Posterior vena cava (tissue), 2 donors: ENCODE measurements around the gene PCCA. TPM values are rescaled to one million over a fixed set of nuclear protein-coding genes. Genes with fewer than 3 reads are reported as not detected.
"Not testable (repeated sequence)": the region's sequence is repeated elsewhere in the genome, so short reads cannot be mapped to it uniquely, and the experiment has no call there.

Experiments used
- DNase-seq: peaks from one replicate; pipeline ENCODE4 v3.0.0-alpha.2; 2020; ENCODE audit warnings: low spot score
- intact Hi-C, 2 donors: fragments of 100-400 bp; cut with DNase I; formaldehyde crosslinking; loops; one replicate each; pipeline versions ENCODE4 v1.14.1 to v1.14.2; 2022 to 2023
- total RNA-seq, 2 donors: library from RNA; stranded (reverse); fragmentation: NEBNext Ultra II Directional; extraction: Animal tissue kit (Norgen Biotek cat#: 25700); gene quantifications; one replicate each; pipeline ENCODE4 v1.2.1, GENCODE V29; 2021
- donor health status: DM: yes; HTN: yes; CAD: no.
- donor health status: DM: yes; HTN: yes; CAD: no.

The PCCA gene
- total RNA-seq, 2 donors from 2014 or later, result 32.0 to 34.5 TPM

- intact Hi-C loops, result loop anchor here (5.0 to 10.0 kb wide), 4 partner anchors 276 to 856 kb away; no protein-coding TSS in a partner anchor
- DNase-seq, result no peak
These were observed 421.5 kb downstream of the PCCA start for GRCh38 chr13:100510208-100510957.

GRCh38 chr13:100511466-100511865 lies 422.6 kb downstream of the PCCA start:
- DNase-seq, result no peak
- intact Hi-C loops, result loop anchor here (5.0 to 10.0 kb wide), 4 partner anchors 277 to 857 kb away; no protein-coding TSS in a partner anchor

GRCh38 chr13:100512422-100512821 lies 423.5 kb downstream of the PCCA start:
- intact Hi-C loops, result loop anchor here (5.0 to 10.0 kb wide), 4 partner anchors 278 to 858 kb away; no protein-coding TSS in a partner anchor
- no peak for DNase-seq

GRCh38 chr13:100513171-100513570 lies 424.3 kb downstream of the PCCA start:
- no peak for DNase-seq
- intact Hi-C loops, result loop anchor here (5.0 to 10.0 kb wide), 4 partner anchors 278 to 858 kb away; no protein-coding TSS in a partner anchor

DNA sequence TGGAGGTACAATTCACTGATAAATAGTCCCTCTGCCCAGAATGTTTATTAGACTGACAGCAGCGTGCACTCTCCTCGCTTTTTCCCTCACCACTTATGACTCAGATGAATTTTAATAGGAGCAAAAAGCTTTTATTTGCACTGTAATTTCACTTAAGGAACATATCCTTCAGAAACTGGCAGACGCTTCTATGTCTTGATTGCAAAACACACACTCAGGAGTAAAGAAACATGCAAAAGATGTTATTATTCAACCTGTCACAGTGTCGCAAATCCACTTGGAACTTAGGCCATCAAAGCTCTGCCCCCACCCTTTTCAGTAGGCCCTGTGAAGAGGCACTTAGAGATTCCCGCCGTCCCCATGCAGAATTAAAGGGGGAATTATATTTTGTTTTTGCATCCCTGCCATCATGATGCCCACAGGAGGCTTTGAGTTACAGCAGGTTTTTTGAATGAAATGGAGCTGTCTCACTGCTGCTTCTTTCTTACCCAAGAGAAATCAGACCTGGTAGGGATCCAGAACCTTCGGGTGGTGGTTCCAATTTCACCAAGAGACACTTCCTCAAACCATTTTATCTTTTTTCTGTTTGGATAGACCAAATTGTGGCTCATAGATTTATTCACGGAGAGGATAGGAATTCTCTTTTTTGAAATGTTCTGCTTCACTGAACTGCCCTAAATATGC lies 425.2 kb downstream of the PCCA start:
- DNase-seq, result no peak
- intact Hi-C loops, result loop anchor here (5.0 to 10.0 kb wide), 4 partner anchors 279 to 859 kb away; no protein-coding TSS in a partner anchor

GRCh38 chr13:100514788-100515409 lies 426.0 kb downstream of the PCCA start:
- DNase-seq, result peak; percentile 93
- intact Hi-C loops, result loop anchor here (5.0 to 10.0 kb wide), 5 partner anchors 280 to 860 kb away; no protein-coding TSS in a partner anchor

DNA sequence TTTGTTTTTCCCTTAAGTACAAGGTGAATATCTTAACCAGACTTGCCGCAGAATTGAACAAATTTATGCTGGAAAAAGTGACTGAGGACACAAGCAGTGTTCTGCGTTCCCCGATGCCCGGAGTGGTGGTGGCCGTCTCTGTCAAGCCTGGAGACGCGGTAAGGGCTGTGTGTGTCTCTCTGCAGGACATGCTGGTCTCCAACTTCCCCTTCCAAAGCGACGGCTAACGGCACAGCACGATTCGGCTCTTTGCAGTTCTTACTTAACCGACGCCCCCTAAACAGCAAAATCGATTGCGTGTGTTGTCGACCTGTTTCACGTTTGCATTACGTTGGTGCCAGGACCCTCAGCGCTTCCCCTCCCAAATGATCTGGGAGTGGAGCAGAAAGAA lies 426.5 kb downstream of the PCCA start:
- intact Hi-C loops, result loop anchor here (5.0 to 10.0 kb wide), 4 partner anchors 281 to 861 kb away; no protein-coding TSS in a partner anchor

GRCh38 chr13:100517135-100517534 lies 428.2 kb downstream of the PCCA start:
- DNase-seq, result no peak
- intact Hi-C loops, result loop anchor here (5.0 to 10.0 kb wide), 4 partner anchors 282 to 862 kb away; no protein-coding TSS in a partner anchor

More for the DNA sequence above, 426.5 kb downstream of the PCCA start:
- no peak for DNase-seq

DNA sequence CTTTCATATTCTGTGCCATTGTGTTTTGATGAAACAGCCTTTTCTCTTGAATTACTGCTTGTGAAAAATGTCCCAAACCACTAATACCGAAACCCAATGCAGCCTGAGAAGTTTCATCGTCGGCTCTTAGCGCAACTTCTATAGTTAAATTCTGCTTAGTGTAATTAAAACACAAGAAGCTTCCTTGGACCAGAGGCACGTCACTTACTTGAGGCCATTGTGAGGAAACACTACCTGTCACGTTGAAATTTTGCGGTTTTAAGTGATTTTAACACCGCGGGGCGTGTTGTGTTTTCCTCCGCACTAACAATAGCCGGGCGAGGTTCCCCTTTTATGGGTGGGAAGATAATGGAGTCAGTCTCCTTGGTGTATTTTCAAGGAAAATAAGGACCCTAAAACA lies 428.8 kb downstream of the PCCA start:
- intact Hi-C loops, result loop anchor here (5.0 to 10.0 kb wide), 4 partner anchors 283 to 863 kb away; no protein-coding TSS in a partner anchor
- DNase-seq, result no peak

DNA sequence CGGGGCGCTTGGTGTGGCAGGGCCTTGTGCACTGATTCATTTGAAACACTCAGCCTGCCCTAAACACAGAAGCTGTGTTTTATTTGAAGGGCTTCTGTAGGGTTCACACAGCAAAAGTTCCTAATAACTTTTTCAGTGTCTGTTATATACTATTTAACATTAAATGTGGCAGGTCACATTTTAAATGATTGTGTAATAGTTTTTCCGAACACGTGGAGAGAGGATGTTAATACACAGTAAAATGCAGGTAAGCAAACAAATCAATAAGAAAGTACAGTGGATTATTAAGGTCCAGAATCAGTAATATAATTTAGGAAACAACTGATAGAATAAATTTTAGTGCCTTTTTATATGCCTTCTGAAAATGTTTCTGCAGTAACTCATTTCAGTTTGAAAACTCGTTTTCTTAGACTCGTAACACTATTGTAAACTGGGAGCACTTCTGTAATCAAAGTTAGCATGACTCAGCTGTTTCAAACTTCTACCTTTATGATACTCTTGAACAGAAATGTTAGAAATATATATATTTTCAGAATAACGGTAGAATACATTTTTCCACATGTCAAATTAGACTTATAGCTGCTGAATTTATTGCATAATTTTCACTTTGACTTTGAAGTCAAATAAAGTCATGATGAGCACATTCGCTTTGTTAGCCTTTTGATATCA lies 429.6 kb downstream of the PCCA start:
- no peak for DNase-seq
- intact Hi-C loops, result loop anchor here (5.0 to 10.0 kb wide), 4 partner anchors 284 to 864 kb away; no protein-coding TSS in a partner anchor

- DNase-seq, result no peak
- intact Hi-C loops, result loop anchor here (5.0 to 10.0 kb wide), 4 partner anchors 285 to 865 kb away; no protein-coding TSS in a partner anchor
These were observed 430.7 kb downstream of the PCCA start for GRCh38 chr13:100519626-100520025.

GRCh38 chr13:100520936-100521850 lies 432.3 kb downstream of the PCCA start:
- no peak for DNase-seq
- intact Hi-C loops, result no loop called here

GRCh38 chr13:100521851-100522617 lies 433.1 kb downstream of the PCCA start:
- intact Hi-C loops, result no loop called here
- DNase-seq, result no peak

GRCh38 chr13:100522618-100523309 lies 433.9 kb downstream of the PCCA start:
- intact Hi-C loops, result no loop called here
- DNase-seq, result no peak

DNA sequence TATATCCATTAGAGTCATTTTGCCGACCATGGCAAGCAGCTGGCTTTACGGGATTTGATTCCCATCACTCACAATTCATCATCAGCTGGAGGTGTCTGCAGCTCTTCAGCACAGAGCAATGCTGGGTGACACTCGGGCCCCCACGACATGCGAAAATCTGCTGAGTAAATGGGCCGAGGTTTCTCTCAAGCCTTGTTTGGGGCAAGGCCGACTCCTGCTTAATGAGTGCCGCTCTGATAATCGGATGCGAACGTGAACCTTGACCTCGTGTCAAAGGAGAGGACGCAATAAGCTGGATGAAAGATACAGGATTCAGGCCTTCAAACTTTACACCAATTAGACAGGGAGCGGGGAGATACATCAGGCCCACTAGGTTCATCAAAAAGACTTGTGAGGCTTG lies 434.5 kb downstream of the PCCA start:
- intact Hi-C loops, result no loop called here
- no peak for DNase-seq

- no peak for DNase-seq
- intact Hi-C loops, result no loop called here
These were observed 435.1 kb downstream of the PCCA start for GRCh38 chr13:100523981-100524386.

DNA sequence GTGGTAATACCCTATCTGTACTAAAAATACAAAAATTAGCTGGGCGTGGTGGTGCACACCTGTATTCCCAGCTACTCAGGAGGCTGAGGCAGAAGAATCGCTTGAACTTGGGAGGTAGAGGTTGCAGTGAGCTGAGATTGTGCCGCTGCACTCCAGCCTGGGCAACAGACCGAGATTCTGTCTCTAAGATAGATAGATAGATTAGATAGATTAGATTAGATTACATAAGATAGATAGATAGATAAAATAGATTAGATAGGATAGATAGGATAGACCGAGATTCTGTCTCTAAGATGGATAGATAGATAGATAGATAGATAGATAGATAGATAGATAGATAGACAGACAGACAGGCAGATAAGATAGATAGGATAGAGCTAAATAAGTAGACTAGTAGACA lies 435.8 kb downstream of the PCCA start:
- intact Hi-C loops, DNase-seq: not testable (repeated sequence)
